ENCODE results near the gene OR5AU1. TPM values are rescaled to one million over a fixed set of nuclear protein-coding genes. Genes with fewer than 3 reads are reported as not detected.
"Not testable (repeated sequence)": the region's sequence is repeated elsewhere in the genome, so short reads cannot be mapped to it uniquely, and the experiment has no call there.

OR5AU1 gene
- total RNA-seq, 1 donor from 2014 or later: not detected

DNA sequence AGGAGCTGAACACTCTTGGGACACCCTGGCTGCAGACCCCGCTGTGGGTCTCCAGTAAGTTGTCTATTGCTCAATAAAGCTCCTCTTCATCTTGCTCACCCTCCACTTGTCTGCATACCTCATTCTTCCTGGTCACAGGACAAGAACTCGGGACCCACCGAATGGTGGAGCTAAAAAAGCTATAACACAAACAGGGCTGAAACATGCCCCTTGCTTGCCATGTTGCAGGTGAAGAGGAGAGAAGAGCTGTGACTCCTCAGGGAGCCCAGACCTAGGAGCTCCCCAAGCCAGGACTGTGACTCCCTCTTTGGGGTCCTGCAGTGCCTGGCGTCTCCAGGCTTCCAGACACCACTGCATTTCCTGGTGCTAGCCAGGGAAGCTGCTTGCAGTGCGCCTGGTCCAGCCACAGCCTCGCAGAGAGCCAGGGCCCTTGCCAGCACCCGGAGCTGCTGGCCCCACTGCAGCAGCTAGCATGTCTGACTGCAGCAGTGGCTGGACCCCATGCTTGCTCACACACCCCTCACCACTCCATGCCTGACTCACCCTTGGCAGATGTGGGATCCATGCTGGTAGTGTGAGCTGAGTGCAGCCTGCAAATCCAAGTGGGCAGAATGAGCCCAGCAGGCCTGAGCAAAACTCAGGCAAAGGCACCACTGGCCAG is 37.1 kb upstream of the OR5AU1 start:
- intact Hi-C loops (cut with micrococcal nuclease): no loop called here
- H3K4me3 Mint-ChIP-seq (ENCODE audit: low read depth): no peak overlapping the region
- H3K27ac Mint-ChIP-seq: no peak overlapping the region
- DNase-seq (ENCODE audit: low spot score): no peak
- peaks cover 17% of the 10 kb centered on the region for H3K27me3 Mint-ChIP-seq (ENCODE audit: low read depth)
- peaks cover 10% of the 10 kb centered on the region for H3K9me3 Mint-ChIP-seq
- peaks cover 3% of the 10 kb centered on the region for H3K36me3 Mint-ChIP-seq (ENCODE audit: low read depth)
- peaks cover 11% of the 10 kb centered on the region for H3K4me1 Mint-ChIP-seq (ENCODE audit: low read depth)

DNA sequence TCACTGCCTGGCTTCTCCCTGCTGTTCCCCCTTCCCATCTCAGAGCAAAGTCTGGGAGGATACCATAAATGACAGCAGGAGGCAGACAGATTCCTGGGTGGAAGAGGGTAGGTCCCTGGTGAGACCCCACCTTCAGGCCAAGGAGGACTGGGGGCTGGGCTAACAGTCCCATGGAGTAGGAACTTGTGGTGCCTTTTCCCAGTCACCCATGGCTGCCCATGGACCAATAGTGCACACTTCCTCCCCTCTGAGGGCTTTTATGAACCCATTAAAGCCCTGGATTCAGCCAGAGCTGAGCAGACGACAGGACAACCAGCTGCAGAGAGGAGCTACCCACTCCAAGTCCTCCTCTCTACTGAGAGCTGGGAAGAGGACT is 36.6 kb upstream of the OR5AU1 start:
- Mint-ChIP-seq H3K9me3 (peaks cover 4% of the 10 kb centered on the region), H3K4me1 (ENCODE audit: low read depth) (peaks cover 11% of the 10 kb centered on the region), H3K36me3 (ENCODE audit: low read depth) (no peaks in the 10 kb centered on the region), H3K27me3 (ENCODE audit: low read depth) (peaks cover 17% of the 10 kb centered on the region), H3K4me3 (ENCODE audit: low read depth) (peak overlapping the region; percentile 21), H3K27ac (no peak overlapping the region)
- intact Hi-C loops (cut with micrococcal nuclease): no loop called here
- DNase-seq (ENCODE audit: low spot score): no peak

DNA sequence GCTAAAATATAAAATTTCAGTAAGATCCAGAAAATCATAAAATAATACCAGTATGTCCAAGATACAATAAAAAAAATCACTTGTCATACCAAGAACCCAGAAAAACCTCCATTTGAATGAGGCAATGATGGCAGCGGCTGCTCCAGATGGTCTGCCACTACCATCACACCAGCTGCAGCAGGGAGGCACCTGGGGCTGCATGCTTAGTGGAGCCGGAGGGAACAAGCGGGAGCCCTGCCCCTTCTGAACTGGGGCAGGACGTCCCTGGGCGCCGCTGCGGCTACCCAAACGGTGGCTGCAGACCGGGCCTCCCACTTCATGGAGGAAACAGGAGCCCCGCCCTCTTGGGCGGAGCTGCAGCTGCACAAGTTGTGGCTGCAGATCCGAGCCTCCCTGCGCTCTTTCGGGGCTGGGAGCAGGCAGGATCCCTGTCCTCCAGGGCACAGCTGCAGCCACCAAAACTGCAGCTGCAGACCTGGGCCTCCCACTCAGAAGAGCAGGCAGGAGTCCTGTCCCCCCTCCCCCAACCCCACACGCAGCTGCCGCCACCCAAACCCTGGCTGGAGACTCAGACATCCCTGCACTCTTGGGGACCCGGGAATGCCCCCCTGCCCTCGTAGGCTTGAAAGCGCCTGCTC is 36.1 kb upstream of the OR5AU1 start:
- Mint-ChIP-seq H3K27ac (no peak overlapping the region), H3K36me3 (ENCODE audit: low read depth) (no peaks in the 10 kb centered on the region), H3K27me3 (ENCODE audit: low read depth) (peaks cover 17% of the 10 kb centered on the region), H3K4me3 (ENCODE audit: low read depth) (peak overlapping the region; percentile 45), H3K4me1 (ENCODE audit: low read depth) (peaks cover 11% of the 10 kb centered on the region), H3K9me3 (no peaks in the 10 kb centered on the region)
- peak; percentile 72 for DNase-seq (ENCODE audit: low spot score)
- intact Hi-C loops (cut with micrococcal nuclease): no loop called here

DNA sequence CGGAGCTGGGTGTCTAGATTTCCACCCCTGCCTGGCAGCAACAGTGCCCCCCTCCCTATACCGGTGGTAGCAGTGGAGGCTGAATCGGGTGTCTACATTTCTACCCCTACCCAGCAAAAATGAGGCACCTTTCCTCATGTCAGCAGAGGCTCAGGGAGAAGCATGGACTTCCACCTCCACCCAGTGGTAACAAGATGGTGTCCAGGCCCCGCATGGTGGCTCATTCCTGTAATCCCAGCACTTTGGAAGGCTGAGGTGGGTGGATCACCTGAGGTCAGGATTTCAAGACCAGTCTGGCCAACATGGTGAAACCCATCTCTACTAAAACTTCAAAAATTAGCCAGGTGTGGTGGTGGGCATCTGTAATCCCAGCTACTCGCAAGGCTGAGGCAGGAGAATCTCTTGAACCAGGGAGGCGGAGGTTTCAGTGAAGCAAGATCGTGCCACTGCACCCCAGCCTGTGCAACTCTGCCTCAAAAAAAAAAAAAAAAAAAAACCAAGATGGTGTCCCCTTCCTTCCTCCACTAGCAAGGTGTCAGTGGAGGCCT is 35.5 kb upstream of the OR5AU1 start:
- H3K27ac Mint-ChIP-seq: no peak overlapping the region
- H3K36me3 Mint-ChIP-seq (ENCODE audit: low read depth): no peaks in the 10 kb centered on the region
- peaks cover 11% of the 10 kb centered on the region for H3K4me1 Mint-ChIP-seq (ENCODE audit: low read depth)
- H3K27me3 Mint-ChIP-seq (ENCODE audit: low read depth): peaks cover 17% of the 10 kb centered on the region
- peak overlapping the region; percentile 45 for H3K4me3 Mint-ChIP-seq (ENCODE audit: low read depth)
- intact Hi-C loops (cut with micrococcal nuclease): no loop called here
- DNase-seq (ENCODE audit: low spot score): no peak
- no peaks in the 10 kb centered on the region for H3K9me3 Mint-ChIP-seq

DNA sequence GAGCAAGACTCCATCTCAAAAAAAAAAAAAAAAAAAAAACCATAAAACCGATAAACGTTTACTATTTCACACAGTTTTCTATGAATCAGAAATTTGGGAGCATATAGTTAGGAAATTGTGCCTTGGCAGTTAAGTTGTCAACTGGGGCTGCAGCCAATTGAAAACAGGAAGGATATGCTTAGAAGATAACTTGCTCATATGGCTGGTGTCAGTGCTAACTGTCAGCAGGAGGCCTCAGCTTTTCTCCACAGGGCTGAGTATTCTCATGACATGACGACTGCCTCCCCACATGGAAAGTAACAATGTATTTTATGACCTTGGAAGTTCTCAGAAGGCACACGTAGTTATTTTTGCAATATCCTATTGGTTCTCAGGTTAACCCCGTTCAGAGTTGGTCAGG is 29.6 kb upstream of the OR5AU1 start:
- Mint-ChIP-seq H3K4me3 (ENCODE audit: low read depth) (no peak overlapping the region), H3K4me1 (ENCODE audit: low read depth) (peaks cover 3% of the 10 kb centered on the region), H3K9me3 (peaks cover 16% of the 10 kb centered on the region), H3K36me3 (ENCODE audit: low read depth) (no peaks in the 10 kb centered on the region), H3K27ac (no peak overlapping the region), H3K27me3 (ENCODE audit: low read depth) (peaks cover 14% of the 10 kb centered on the region)
- intact Hi-C loops (cut with micrococcal nuclease): no loop called here
- no peak for DNase-seq (ENCODE audit: low spot score)

DNA sequence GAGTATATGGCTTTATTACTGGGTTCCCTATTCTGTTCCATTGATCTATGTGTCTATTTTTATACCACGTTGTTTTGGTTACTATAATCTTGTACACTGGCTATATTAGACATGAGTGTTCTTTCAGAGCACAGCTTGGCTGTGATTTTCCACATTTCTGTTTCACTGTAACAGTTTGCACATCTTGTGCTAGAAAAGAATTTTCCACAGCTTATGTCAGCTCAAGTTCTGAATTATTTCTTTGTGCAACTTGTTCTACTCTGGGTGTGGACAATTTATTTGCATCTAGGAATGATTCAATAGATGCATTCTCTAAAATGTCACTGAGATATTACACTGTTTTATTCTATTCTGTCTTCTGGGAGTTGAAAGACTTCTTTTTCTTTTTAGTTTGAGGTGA is 28.4 kb upstream of the OR5AU1 start:
- H3K27ac Mint-ChIP-seq: no peak overlapping the region
- intact Hi-C loops (cut with micrococcal nuclease): no loop called here
- no peak for DNase-seq (ENCODE audit: low spot score)
- no peak overlapping the region for H3K4me3 Mint-ChIP-seq (ENCODE audit: low read depth)
- peaks cover 19% of the 10 kb centered on the region for H3K27me3 Mint-ChIP-seq (ENCODE audit: low read depth)
- H3K4me1 Mint-ChIP-seq (ENCODE audit: low read depth): peaks cover 3% of the 10 kb centered on the region
- peaks cover 16% of the 10 kb centered on the region for H3K9me3 Mint-ChIP-seq
- H3K36me3 Mint-ChIP-seq (ENCODE audit: low read depth): no peaks in the 10 kb centered on the region

DNA sequence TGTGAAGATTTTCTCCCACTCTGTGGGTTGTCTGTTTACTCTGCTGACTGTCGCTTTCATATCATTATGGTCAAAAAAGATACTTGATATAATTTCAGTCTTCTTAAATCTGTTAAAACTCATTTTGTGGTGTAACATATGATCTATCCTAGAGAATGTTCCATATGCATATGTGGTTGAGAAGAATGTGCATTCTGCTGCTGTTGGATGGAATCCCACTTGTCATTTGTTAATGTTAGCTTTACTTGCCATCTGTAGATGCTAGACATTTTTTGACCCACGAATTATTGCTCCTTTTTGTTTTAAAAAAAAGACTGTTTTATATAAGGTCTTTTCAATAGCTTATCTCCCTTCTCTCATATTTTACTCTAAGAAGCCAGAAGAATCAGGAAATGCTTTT is 26.3 kb upstream of the OR5AU1 start:
- intact Hi-C loops (cut with micrococcal nuclease): no loop called here
- Mint-ChIP-seq H3K27ac (no peak overlapping the region), H3K4me1 (ENCODE audit: low read depth) (peaks cover 3% of the 10 kb centered on the region), H3K4me3 (ENCODE audit: low read depth) (no peak overlapping the region), H3K36me3 (ENCODE audit: low read depth) (no peaks in the 10 kb centered on the region), H3K27me3 (ENCODE audit: low read depth) (peaks cover 21% of the 10 kb centered on the region), H3K9me3 (peaks cover 16% of the 10 kb centered on the region)
- DNase-seq (ENCODE audit: low spot score): no peak

DNA sequence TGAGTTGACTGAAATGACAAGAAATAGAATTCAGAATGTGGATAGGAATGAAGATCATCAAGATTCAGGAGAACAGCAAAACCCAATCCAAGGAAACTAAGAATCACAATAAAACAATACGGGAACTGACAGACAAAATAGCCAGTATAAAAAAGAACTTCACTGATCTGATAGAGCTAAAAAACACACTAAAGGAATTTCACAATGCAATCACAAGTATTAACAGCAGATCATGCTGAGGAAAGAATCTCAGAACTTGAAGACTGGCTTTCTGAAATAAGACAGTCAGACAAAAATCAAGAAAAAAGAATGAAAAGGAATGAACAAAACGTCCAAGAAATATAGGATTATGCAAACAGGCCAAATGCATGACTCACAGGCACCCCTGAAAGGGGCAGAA is 15.3 kb upstream of the OR5AU1 start:
- Mint-ChIP-seq H3K36me3 (ENCODE audit: low read depth) (no peaks in the 10 kb centered on the region), H3K4me3 (ENCODE audit: low read depth) (no peak overlapping the region), H3K9me3 (no peaks in the 10 kb centered on the region), H3K4me1 (ENCODE audit: low read depth) (no peaks in the 10 kb centered on the region), H3K27ac (no peak overlapping the region), H3K27me3 (ENCODE audit: low read depth) (peaks cover 38% of the 10 kb centered on the region)
- DNase-seq (ENCODE audit: low spot score): no peak
- intact Hi-C loops (cut with micrococcal nuclease): no loop called here

DNA sequence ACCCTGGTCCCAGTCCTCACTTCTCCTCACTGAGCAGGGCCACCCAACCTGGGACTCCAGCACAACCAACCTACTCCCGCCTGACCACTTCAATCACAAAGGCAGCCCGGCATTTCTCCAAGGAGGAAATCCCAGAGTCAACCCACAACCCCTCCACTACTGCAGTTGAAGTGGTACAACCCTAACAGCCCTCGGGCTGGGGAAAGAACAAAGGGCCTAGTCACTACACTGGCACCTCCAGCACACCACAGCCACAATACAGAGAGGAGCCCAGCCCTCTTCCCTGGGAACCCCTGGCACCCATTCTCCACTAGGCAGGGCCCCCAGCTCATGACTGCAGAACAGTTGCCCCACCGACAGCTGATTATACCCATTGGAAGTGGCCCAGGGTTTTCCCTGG is 13.7 kb upstream of the OR5AU1 start:
- Mint-ChIP-seq H3K27me3 (ENCODE audit: low read depth) (peaks cover 35% of the 10 kb centered on the region), H3K36me3 (ENCODE audit: low read depth) (no peaks in the 10 kb centered on the region), H3K4me1 (ENCODE audit: low read depth) (peaks cover 3% of the 10 kb centered on the region), H3K4me3 (ENCODE audit: low read depth) (no peak overlapping the region), H3K27ac (no peak overlapping the region), H3K9me3 (no peaks in the 10 kb centered on the region)
- no peak for DNase-seq (ENCODE audit: low spot score)
- intact Hi-C loops (cut with micrococcal nuclease): no loop called here

DNA sequence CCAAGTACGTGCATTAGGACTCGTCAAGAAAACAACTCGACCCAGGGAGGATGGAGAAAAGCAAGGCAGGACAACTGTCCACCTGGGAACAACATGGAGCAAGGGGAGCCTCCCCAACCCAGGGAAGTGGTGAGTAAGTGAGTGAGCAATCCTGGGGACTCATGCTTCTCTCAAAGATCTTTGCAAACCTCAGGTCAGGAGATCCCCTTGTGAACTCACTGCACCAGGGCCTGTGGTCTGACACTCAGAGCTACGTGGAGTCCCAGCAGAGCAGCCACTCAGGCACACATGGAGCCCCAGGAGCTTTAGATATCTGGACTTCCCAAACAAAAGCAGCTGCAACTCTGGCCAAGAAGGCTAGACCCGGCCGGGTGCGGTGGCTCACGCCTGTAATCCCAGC is 12.2 kb upstream of the OR5AU1 start:
- intact Hi-C loops (cut with micrococcal nuclease): no loop called here
- no peak for DNase-seq (ENCODE audit: low spot score)

DNA sequence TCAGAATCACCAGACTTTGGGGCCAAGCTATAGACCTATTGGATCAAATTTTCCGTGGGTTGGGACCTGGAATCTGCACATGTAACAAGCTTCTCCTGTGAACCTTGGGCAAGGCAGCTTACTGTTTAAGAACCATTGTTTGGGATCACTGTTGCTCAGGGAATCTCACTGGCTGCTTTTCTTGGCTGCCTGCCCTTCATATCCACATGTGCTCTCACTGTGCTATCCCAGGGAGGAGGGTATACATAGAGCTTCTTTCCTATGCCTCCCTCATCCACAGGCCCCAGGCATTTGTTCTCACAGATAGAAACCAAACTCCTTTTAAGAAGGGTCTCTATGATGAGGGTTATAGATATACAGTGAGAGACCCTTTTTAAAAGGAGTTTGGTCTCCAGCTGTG is 9.8 kb upstream of the OR5AU1 start:
- DNase-seq (ENCODE audit: low spot score); H3K36me3 Mint-ChIP-seq (ENCODE audit: low read depth); H3K27ac Mint-ChIP-seq; H3K4me1 Mint-ChIP-seq (ENCODE audit: low read depth); intact Hi-C loops (cut with micrococcal nuclease); H3K4me3 Mint-ChIP-seq (ENCODE audit: low read depth); H3K9me3 Mint-ChIP-seq: not testable (repeated sequence)
- H3K27me3 Mint-ChIP-seq (ENCODE audit: low read depth): peaks cover 34% of the 10 kb centered on the region

More for the DNA sequence above, 12.2 kb upstream of the OR5AU1 start:
- no peak overlapping the region for H3K27ac Mint-ChIP-seq
- no peaks in the 10 kb centered on the region for H3K36me3 Mint-ChIP-seq (ENCODE audit: low read depth)
- no peaks in the 10 kb centered on the region for H3K9me3 Mint-ChIP-seq
- no peak overlapping the region for H3K4me3 Mint-ChIP-seq (ENCODE audit: low read depth)
- H3K4me1 Mint-ChIP-seq (ENCODE audit: low read depth): peaks cover 3% of the 10 kb centered on the region
- peaks cover 30% of the 10 kb centered on the region for H3K27me3 Mint-ChIP-seq (ENCODE audit: low read depth)

DNA sequence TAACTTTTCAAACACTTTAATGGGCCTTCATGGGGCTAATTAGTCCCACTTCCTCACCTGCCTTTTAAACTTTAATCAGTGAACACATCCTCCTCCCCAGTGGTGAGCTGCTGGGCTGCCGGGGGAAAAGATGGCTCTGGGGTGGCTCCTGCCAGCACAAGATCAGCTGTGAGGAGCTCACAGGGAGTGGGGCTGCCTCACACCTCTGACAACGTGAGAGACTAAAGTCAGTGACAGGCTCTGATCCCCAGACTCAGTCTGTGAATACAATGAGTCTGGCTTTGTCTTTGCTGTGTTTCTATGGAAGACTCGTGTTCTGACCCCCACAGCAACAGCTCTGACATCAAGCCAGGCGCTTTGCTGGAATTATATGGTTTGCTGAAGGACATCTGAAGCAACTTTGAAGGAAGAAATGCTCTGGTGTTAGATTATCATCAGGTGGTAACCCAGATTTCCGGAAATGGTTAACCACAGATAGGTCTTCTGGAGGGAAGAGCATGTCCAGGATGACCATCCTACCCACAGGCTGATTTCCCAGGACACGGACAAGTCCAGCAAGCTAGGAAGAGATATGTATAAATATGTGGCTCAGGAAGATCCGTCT is 9.2 kb upstream of the OR5AU1 start:
- H3K4me1 Mint-ChIP-seq (ENCODE audit: low read depth); DNase-seq (ENCODE audit: low spot score); H3K27ac Mint-ChIP-seq; H3K36me3 Mint-ChIP-seq (ENCODE audit: low read depth); H3K9me3 Mint-ChIP-seq; intact Hi-C loops (cut with micrococcal nuclease); H3K4me3 Mint-ChIP-seq (ENCODE audit: low read depth): not testable (repeated sequence)
- peaks cover 33% of the 10 kb centered on the region for H3K27me3 Mint-ChIP-seq (ENCODE audit: low read depth)

DNA sequence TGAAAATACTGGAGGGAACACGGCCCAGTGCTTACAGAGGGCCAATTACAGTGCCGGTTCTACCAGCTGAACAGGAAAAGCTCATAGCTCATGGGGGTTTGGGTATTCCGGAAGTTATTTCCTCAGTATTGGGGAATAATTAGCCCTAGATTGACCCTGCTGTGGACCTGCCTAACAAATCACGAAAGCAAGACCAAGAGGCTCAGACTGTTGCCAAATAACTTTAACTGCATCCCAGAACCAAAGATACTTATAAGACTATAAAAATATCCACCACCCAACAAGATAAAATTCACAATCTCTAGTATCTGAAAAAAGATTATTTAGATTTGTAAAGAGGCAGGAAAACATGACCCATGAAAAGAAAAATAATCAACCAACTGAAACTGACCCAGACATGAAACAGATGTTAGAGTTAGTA is 8.0 kb upstream of the OR5AU1 start:
- no peaks in the 10 kb centered on the region for H3K9me3 Mint-ChIP-seq
- intact Hi-C loops (cut with micrococcal nuclease): no loop called here
- DNase-seq (ENCODE audit: low spot score): no peak
- H3K27me3 Mint-ChIP-seq (ENCODE audit: low read depth): peaks cover 33% of the 10 kb centered on the region
- peaks cover 3% of the 10 kb centered on the region for H3K4me1 Mint-ChIP-seq (ENCODE audit: low read depth)
- H3K4me3 Mint-ChIP-seq (ENCODE audit: low read depth): no peak overlapping the region
- H3K27ac Mint-ChIP-seq: no peak overlapping the region
- H3K36me3 Mint-ChIP-seq (ENCODE audit: low read depth): no peaks in the 10 kb centered on the region

All from activated T-helper 2 cell treated with anti-CD3 and anti-CD28 coated beads, Interferon-gamma antibody, Interleukin-2, Interleukin-4, amounts not matched to agents 10 μg/mL and 5 μg/mL and 100 μg/mL, durations not matched to agents 14 hours and 24 hours and 36 hours (primary cell).